ENCODE data around the gene NPAS2.

Gene NPAS2

GRCh38 chr2:100986157-100986556, 166.2 kb downstream of the NPAS2 start:
- no peak for DNase-seq
- intact Hi-C loops (cut with DNase I) = loop anchor here (10.0 kb wide), 1 partner anchor 161 kb away; the partner anchor contains the start of gene NPAS2

- peak in 1 of 42 donors; percentile 20 for DNase-seq
- intact Hi-C loops (cut with DNase I) = loop anchor here (10.0 kb wide), 1 partner anchor 163 kb away; the partner anchor contains the start of gene NPAS2
Measured at GRCh38 chr2:100987536-100987935, 167.6 kb downstream of the NPAS2 start.

- intact Hi-C loops (cut with DNase I) = loop anchor here (10.0 kb wide), 1 partner anchor 163 kb away; the partner anchor contains the start of gene NPAS2
- DNase-seq = no peak
Measured at GRCh38 chr2:100987974-100988373, 168.0 kb downstream of the NPAS2 start.

GRCh38 chr2:100988630-100989417, 168.9 kb downstream of the NPAS2 start:
- intact Hi-C loops (cut with DNase I) = loop anchor here (10.0 kb wide), 1 partner anchor 164 kb away; the partner anchor contains the start of gene NPAS2

GRCh38 chr2:100989666-100990065, 169.7 kb downstream of the NPAS2 start:
- no peak for DNase-seq
- intact Hi-C loops (cut with DNase I) = loop anchor here (10.0 kb wide), 1 partner anchor 165 kb away; the partner anchor contains the start of gene NPAS2

More at GRCh38 chr2:100988630-100989417, 168.9 kb downstream of the NPAS2 start:
- no peak for DNase-seq

GRCh38 chr2:100990166-100990565, 170.2 kb downstream of the NPAS2 start:
- peak in 1 of 42 donors; percentile 1 for DNase-seq
- intact Hi-C loops (cut with DNase I) = no loop called here

GRCh38 chr2:100990650-100991403, 170.9 kb downstream of the NPAS2 start:
- DNase-seq = peak in 1 of 42 donors; percentile 14
- intact Hi-C loops (cut with DNase I) = no loop called here

GRCh38 chr2:100991404-100991773, 171.4 kb downstream of the NPAS2 start:
- peak in 1 of 42 donors; percentile 6 for DNase-seq
- intact Hi-C loops (cut with DNase I) = no loop called here

- intact Hi-C loops (cut with DNase I) = no loop called here
- peak in 1 of 42 donors; percentile 10 for DNase-seq
Measured at GRCh38 chr2:100992262-100992661, 172.3 kb downstream of the NPAS2 start.

GRCh38 chr2:100993294-100993693, 173.4 kb downstream of the NPAS2 start:
- intact Hi-C loops (cut with DNase I) = no loop called here
- peak in 2 of 42 donors; percentile 1 to 6 for DNase-seq

GRCh38 chr2:100995309-100996075, 175.6 kb downstream of the NPAS2 start:
- DNase-seq = peak in 2 of 42 donors; percentile 10 to 34
- intact Hi-C loops (cut with DNase I) = no loop called here

GRCh38 chr2:100997509-100998234, 177.7 kb downstream of the NPAS2 start:
- peak in 2 of 42 donors; percentile 6 to 33 for DNase-seq
- intact Hi-C loops (cut with DNase I) = no loop called here

- intact Hi-C loops (cut with DNase I) = no loop called here
Measured at GRCh38 chr2:100998235-100998573, 178.3 kb downstream of the NPAS2 start.

GRCh38 chr2:100999995-101000394, 180.1 kb downstream of the NPAS2 start:
- DNase-seq = peak in 1 of 42 donors; percentile 14
- intact Hi-C loops (cut with DNase I) = no loop called here

More at GRCh38 chr2:100998235-100998573, 178.3 kb downstream of the NPAS2 start:
- DNase-seq = no peak

GRCh38 chr2:101001691-101002561, 182.0 kb downstream of the NPAS2 start, which contains the start of gene RPL31:
Gene RPL31, plus strand, starts transcription at chr2:101002289. Its CDS starts 413 bp downstream, at chr2:101002702.
- intact Hi-C loops (cut with DNase I) = no loop called here
- peak; percentile 92 to 99 (median 97) for DNase-seq

GRCh38 chr2:101002562-101003277, 182.8 kb downstream of the NPAS2 start:
- intact Hi-C loops (cut with DNase I) = no loop called here
- peak in 4 of 42 donors; percentile 8 to 52 (median 20) for DNase-seq
